HepG2 (cell line): ENCODE results near the gene INSYN2B. TPM values are rescaled to one million over a fixed set of nuclear protein-coding genes. Genes with fewer than 3 reads are reported as not detected.

Experiments
- ATAC-seq: fragments of 200-7000 bp; cut with Tn5 transposase; 3 replicates; pipeline ENCODE4 v1.9.1; 2020; ENCODE audit warnings: mild to moderate bottlenecking, moderate library complexity
- BruUV-seq: library from RNA; stranded (reverse); fragments of 400-500 nt; replicated peaks from 2 replicates; lab custom pipeline; 2021; lab: Mats Ljungman, UMichigan
- CTCF ChIA-PET: fragments of 300-600 bp; formaldehyde crosslinking; extraction: SDS; loops from one replicate; lab custom pipeline; 2021; ENCODE audit warnings: low total read pairs, inconsistent platforms, low intra/inter-chr PET ratio; lab: Yijun Ruan, JAX
- POLR2A ChIA-PET: fragments of 350-600 bp; sonication (Branson Sonifier 250); formaldehyde crosslinking; loops from one replicate; lab custom pipeline; 2020; ENCODE audit warnings: antibody characterized with exemption, inconsistent platforms; lab: Yijun Ruan, JAX
- DNase-seq: peaks from one replicate; pipeline ENCODE4 v3.0.0-alpha.2; 2015; ENCODE audit warnings: low spot score
- FAIRE-seq: peaks from 3 replicates; lab custom pipeline; 2011; peaks lifted over from hg19 to GRCh38; lab: Jason Lieb, UNC
- H2AFZ ChIP-seq: one replicate; pipeline ENCODE4 v1.6.1; 2011; ENCODE audit warnings: low read length, inconsistent platforms
- H3K27ac ChIP-seq: fragments of 300-600 bp; 3 replicates; pipeline ENCODE4 v1.8.0; 2011; ENCODE audit warnings: mixed run types, mild to moderate bottlenecking, mixed read lengths, low read length, inconsistent platforms; ENCODE audit not compliant: insufficient read depth; ENCODE audit errors: extremely low read length
- H3K27me3 ChIP-seq, 2 experiments: fragments of 200-600 bp in 1 of 2; 2 replicates in 1 of 2; 3 replicates in 1 of 2; pipeline versions ENCODE4 v1.6.0 to v1.8.0; 2011; ENCODE audit warnings: low read length in 2 of 2, mild to moderate bottlenecking in 2 of 2, moderate library complexity in 2 of 2, inconsistent platforms in 1 of 2; ENCODE audit not compliant: insufficient read depth in 2 of 2, control insufficient read depth in 1 of 2
- H3K36me3 ChIP-seq, 2 experiments: fragments of 200-600 bp in 1 of 2; replicated peaks in 1 of 2; 2 replicates in 1 of 2; 3 replicates in 1 of 2; pipeline versions ENCODE4 v1.5.1 to v1.8.0; 2011; ENCODE audit warnings: low read length in 2 of 2, inconsistent platforms in 1 of 2; ENCODE audit not compliant: insufficient read depth in 2 of 2, control insufficient read depth in 1 of 2
- H3K4me1 ChIP-seq: 2 replicates; pipeline ENCODE4 v1.5.1; 2012; ENCODE audit warnings: low read length, inconsistent platforms; ENCODE audit not compliant: insufficient read depth
- H3K4me2 ChIP-seq: 2 replicates; pipeline ENCODE4 v1.6.0; 2011; ENCODE audit warnings: low read depth, low read length, inconsistent platforms
- H3K4me3 ChIP-seq, 3 experiments: fragments of 200-600 bp in 1 of 3; sonication (generic), shearing (Covaris generic) in 1 of 3; replicated peaks in 1 of 3; 2 replicates each; pipeline ENCODE4 v1.5.1; 2011 to 2016; ENCODE audit warnings: low read length in 3 of 3, inconsistent platforms in 2 of 3, low read depth in 2 of 3, mild to moderate bottlenecking in 2 of 3, control low read depth in 1 of 3, mixed read lengths in 1 of 3; ENCODE audit not compliant: insufficient read depth in 1 of 3
- H3K79me2 ChIP-seq: one replicate; pipeline ENCODE4 v1.6.1; 2011; ENCODE audit warnings: low read length, inconsistent platforms; ENCODE audit not compliant: insufficient read depth
- H3K9ac ChIP-seq: 2 replicates; pipeline ENCODE4 v1.6.0; 2011; ENCODE audit warnings: mild to moderate bottlenecking, low read depth, low read length, inconsistent platforms; ENCODE audit not compliant: insufficient read depth
- H3K9me3 ChIP-seq: 2 replicates; pipeline ENCODE4 v1.5.1; 2012; ENCODE audit warnings: mild to moderate bottlenecking, low read length
- H4K20me1 ChIP-seq: 2 replicates; pipeline ENCODE4 v1.6.0; 2011; ENCODE audit warnings: inconsistent platforms, mild to moderate bottlenecking, low read length, moderate library complexity; ENCODE audit not compliant: insufficient read depth
- BRCA1 ChIP-seq: sonication (generic); formaldehyde crosslinking; IDR thresholded peaks from 2 replicates; pipeline ENCODE4 v1.4.0; 2020; ENCODE audit warnings: missing genetic modification reagents
- GPBP1L1 ChIP-seq: sonication (generic); formaldehyde crosslinking; IDR thresholded peaks from 2 replicates; pipeline ENCODE4 v1.5.0; 2020; ENCODE audit warnings: mild to moderate bottlenecking, missing genetic modification reagents
- HHEX ChIP-seq: IDR thresholded peaks from 2 replicates; pipeline ENCODE4 v1.6.1; 2016; ENCODE audit warnings: control low read depth
- MAFF ChIP-seq: IDR thresholded peaks from 2 replicates; pipeline ENCODE4 v1.6.1; 2011; ENCODE audit warnings: low read depth, low read length, improper control_type of control experiment
- MATR3 ChIP-seq: sonication (generic); formaldehyde crosslinking; IDR thresholded peaks from 2 replicates; pipeline ENCODE4 v1.4.0; 2020; ENCODE audit warnings: missing genetic modification reagents
- NFIC ChIP-seq: IDR thresholded peaks from 2 replicates; pipeline ENCODE4 v1.6.1; 2012; ENCODE audit warnings: mild to moderate bottlenecking, low read length, inconsistent platforms
- NFYB ChIP-seq: sonication (generic); formaldehyde crosslinking; IDR thresholded peaks from 2 replicates; pipeline ENCODE4 v1.4.0; 2020; ENCODE audit warnings: missing genetic modification reagents
- SMC3 ChIP-seq: IDR thresholded peaks from 2 replicates; pipeline ENCODE4 v1.6.1; 2011; ENCODE audit warnings: low read length, improper control_type of control experiment
- SRSF1 ChIP-seq: fragments of 200-400 bp; formaldehyde crosslinking; optimal IDR thresholded peaks from 2 replicates; pipeline ENCODE3; 2017; ENCODE audit warnings: mild to moderate bottlenecking, low read depth, low read length, moderate library complexity
- TRIM24 ChIP-seq: sonication (generic); formaldehyde crosslinking; IDR thresholded peaks from 2 replicates; pipeline ENCODE4 v1.8.0; 2022; ENCODE audit warnings: mild to moderate bottlenecking, missing genetic modification reagents
- ZBTB39 ChIP-seq: sonication (generic); formaldehyde crosslinking; IDR thresholded peaks from 2 replicates; pipeline ENCODE4 v1.5.0; 2020; ENCODE audit warnings: missing genetic modification reagents
- ZNF225 ChIP-seq: sonication (generic); formaldehyde crosslinking; IDR thresholded peaks from 2 replicates; pipeline ENCODE4 v1.4.0; 2020; ENCODE audit warnings: mild to moderate bottlenecking, missing genetic modification reagents
- ZNF441 ChIP-seq: sonication (generic); formaldehyde crosslinking; IDR thresholded peaks from 2 replicates; pipeline ENCODE4 v1.7.0; 2021; ENCODE audit warnings: missing genetic modification reagents, borderline replicate concordance
- ZNF569 ChIP-seq: sonication (generic); formaldehyde crosslinking; IDR thresholded peaks from 2 replicates; pipeline ENCODE4 v1.5.0; 2020; ENCODE audit warnings: mild to moderate bottlenecking, missing genetic modification reagents, moderate library complexity, borderline replicate concordance
- ZNF747 ChIP-seq: sonication (generic); formaldehyde crosslinking; IDR thresholded peaks from 2 replicates; pipeline ENCODE4 v1.8.1; 2023; ENCODE audit warnings: missing genetic modification reagents, mild to moderate bottlenecking, borderline replicate concordance
- WGBS: methylation state at CpG from one replicate; pipeline ENCODE4 v1.1.6; 2017; ENCODE audit warnings: low lambda C conversion rate; 5-methylcytosine and 5-hydroxymethylcytosine counted together
- in situ Hi-C: cut with HindIII; loops from 2 replicates; pipeline ENCODE4 v1.10.0; 2017; ENCODE audit warnings: low pct_unique_long_range_greater_than_20kb; ENCODE audit not compliant: extremely low pct_ligation_motif_present
- intact Hi-C: fragments of 100-400 bp; cut with micrococcal nuclease; formaldehyde crosslinking; loops from one replicate; pipeline ENCODE4 v1.10.0; 2022; ENCODE audit not compliant: unreplicated experiment
- polyA plus RNA-seq, 8 experiments: library from polyadenylated mRNA; depleted of rRNA in 3 of 8; stranded (reverse) in 7 of 8; unstranded in 1 of 8; fragments of >200 nt; fragmentation: Illumina TruSeq in 4 of 8; extraction: Trizol in 4 of 8; gene quantifications; 2 replicates each; pipeline versions ENCODE4 v1.2.1 to v1.2.3, GENCODE V29; 2011 to 2016; ENCODE audit warnings: low read depth in 4 of 8, missing spikeins in 1 of 8, mixed read lengths in 1 of 8; ENCODE audit not compliant: insufficient read depth in 1 of 8
- total RNA-seq, 5 experiments: library from RNA; depleted of rRNA; stranded (reverse); fragments of >200 nt; fragmentation: Illumina TruSeq; extraction: Trizol; gene quantifications; 2 replicates each; pipeline ENCODE4 v1.2.3, GENCODE V29; 2016; ENCODE audit warnings: low read depth in 1 of 5

INSYN2B gene
- total and polyA plus RNA-seq, 2 of the 13 experiments (the other 11 are each of a cell fraction or from before 2014, with no cell fraction given), result not detected

- TF ChIP-seq GPBP1L1 (CRISPR knock-in tag), result no peak
These were observed 149.0 kb downstream of the INSYN2B start (continued) for GRCh38 chr5:169831331-169831730.

- no peak overlapping the region for H2AFZ ChIP-seq
- ChIA-PET POLR2A (no interaction called here), CTCF (no interaction called here)
- in situ Hi-C loops (no loop called here), intact Hi-C loops (no loop called here)
- no peak for ATAC-seq
- no peak overlapping the region for H3K4me2 ChIP-seq
- no peak overlapping the region for H3K9ac ChIP-seq
- H3K27ac ChIP-seq, result no peak overlapping the region
- 1% methylated on average over 4 of the region's 4 CpGs for whole genome bisulfite sequencing
- H3K79me2 ChIP-seq, result no peaks in the 10 kb centered on the region
- TF ChIP-seq HHEX (no peak), ZNF441 (CRISPR knock-in tag) (no peak), MATR3 (no peak), ZNF569 (no peak), SRSF1 (no peak), BRCA1 (CRISPR knock-in tag) (no peak), NFIC (no peak), SMC3 (no peak), ZBTB39 (no peak), MAFF (no peak), TRIM24 (no peak), NFYB (CRISPR knock-in tag) (no peak), ZNF225 (no peak), ZNF747 (CRISPR knock-in tag) (no peak)
- H3K4me1 ChIP-seq, result no peaks in the 10 kb centered on the region
- H3K9me3 ChIP-seq, result no peaks in the 10 kb centered on the region
- H3K4me3 ChIP-seq, result no peak overlapping the region
- no peaks in the 10 kb centered on the region for H3K27me3 ChIP-seq
- H4K20me1 ChIP-seq, result no peaks in the 10 kb centered on the region
- H3K36me3 ChIP-seq, result no peaks in the 10 kb centered on the region
- FAIRE-seq, result no peak
- no peak for DNase-seq
- BruUV-seq, result no TSS peak
These were observed 151.9 kb downstream of the INSYN2B start for GRCh38 chr5:169828385-169828784.
